Suprapubic skin (tissue), 4 donors: ENCODE data around the gene RAD23B.

ENCODE experiments used
- EP300 ChIP-seq: sonication (generic); formaldehyde crosslinking; IDR thresholded peaks from one replicate; pipeline ENCODE4 v1.6.1; 2017; ENCODE audit warnings: antibody characterized with exemption
- POLR2AphosphoS5 ChIP-seq, 3 donors: sonication (generic); formaldehyde crosslinking; IDR thresholded peaks; one replicate each; pipeline ENCODE4 v1.6.1; 2017; ENCODE audit warnings: antibody characterized with exemption in 3 of 3
- TF ChIP-seq, protein P1 (sequence below), 2 donors: fragments of 200-600 bp in 1 of 2; fragments of 450-650 bp in 1 of 2; sonication (generic) in 1 of 2; IDR thresholded peaks; one replicate each; pipeline ENCODE4 v1.5.1; 2016 to 2019; ENCODE audit warnings: antibody characterized with exemption in 2 of 2, mild to moderate bottlenecking in 1 of 2, moderate library complexity in 1 of 2

GRCh38 chr9:107277801-107278200, 5.3 kb upstream of the RAD23B start:
- TF ChIP-seq, protein P1, sequence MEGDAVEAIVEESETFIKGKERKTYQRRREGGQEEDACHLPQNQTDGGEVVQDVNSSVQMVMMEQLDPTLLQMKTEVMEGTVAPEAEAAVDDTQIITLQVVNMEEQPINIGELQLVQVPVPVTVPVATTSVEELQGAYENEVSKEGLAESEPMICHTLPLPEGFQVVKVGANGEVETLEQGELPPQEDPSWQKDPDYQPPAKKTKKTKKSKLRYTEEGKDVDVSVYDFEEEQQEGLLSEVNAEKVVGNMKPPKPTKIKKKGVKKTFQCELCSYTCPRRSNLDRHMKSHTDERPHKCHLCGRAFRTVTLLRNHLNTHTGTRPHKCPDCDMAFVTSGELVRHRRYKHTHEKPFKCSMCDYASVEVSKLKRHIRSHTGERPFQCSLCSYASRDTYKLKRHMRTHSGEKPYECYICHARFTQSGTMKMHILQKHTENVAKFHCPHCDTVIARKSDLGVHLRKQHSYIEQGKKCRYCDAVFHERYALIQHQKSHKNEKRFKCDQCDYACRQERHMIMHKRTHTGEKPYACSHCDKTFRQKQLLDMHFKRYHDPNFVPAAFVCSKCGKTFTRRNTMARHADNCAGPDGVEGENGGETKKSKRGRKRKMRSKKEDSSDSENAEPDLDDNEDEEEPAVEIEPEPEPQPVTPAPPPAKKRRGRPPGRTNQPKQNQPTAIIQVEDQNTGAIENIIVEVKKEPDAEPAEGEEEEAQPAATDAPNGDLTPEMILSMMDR (IDR thresholded peaks at IDR 0.05): no peak
- TF ChIP-seq POLR2AphosphoS5 (IDR thresholded peaks at IDR 0.05): no peak
- no peak for TF ChIP-seq EP300
